ENCODE measurements around the gene NDUFAF2. TPM values are rescaled to one million over a fixed set of nuclear protein-coding genes. Genes with fewer than 3 reads are reported as not detected.

Gene NDUFAF2
- total RNA-seq, 1 donor from 2014 or later: 38.3 TPM

DNA sequence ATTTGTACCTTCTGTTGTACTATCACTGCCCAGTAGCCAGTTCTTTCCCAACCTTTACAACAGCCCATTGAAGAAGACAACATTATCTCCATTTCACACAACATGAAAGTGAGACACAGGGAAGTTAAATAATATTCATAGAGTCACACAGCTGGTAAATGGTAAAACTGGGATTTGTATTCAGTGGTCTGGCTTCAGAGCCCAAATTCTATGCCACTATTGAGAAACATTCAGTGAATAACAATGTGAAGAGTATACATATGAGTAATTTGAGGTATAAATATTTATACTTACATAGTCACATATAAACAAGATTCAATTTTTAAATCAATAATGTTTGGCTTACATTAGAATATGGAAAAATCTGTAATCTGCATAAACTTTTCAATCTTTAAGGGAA is 203.5 kb downstream of the NDUFAF2 start:
- Histone ChIP-seq H3K4me1 (no peaks in the 10 kb centered on the region), H3K36me3 (no peaks in the 10 kb centered on the region), H3K9me3 (no peaks in the 10 kb centered on the region), H3K27me3 (no peaks in the 10 kb centered on the region), H3K4me3 (no peak overlapping the region), H3K27ac (no peak overlapping the region)
- TF ChIP-seq, protein P1, sequence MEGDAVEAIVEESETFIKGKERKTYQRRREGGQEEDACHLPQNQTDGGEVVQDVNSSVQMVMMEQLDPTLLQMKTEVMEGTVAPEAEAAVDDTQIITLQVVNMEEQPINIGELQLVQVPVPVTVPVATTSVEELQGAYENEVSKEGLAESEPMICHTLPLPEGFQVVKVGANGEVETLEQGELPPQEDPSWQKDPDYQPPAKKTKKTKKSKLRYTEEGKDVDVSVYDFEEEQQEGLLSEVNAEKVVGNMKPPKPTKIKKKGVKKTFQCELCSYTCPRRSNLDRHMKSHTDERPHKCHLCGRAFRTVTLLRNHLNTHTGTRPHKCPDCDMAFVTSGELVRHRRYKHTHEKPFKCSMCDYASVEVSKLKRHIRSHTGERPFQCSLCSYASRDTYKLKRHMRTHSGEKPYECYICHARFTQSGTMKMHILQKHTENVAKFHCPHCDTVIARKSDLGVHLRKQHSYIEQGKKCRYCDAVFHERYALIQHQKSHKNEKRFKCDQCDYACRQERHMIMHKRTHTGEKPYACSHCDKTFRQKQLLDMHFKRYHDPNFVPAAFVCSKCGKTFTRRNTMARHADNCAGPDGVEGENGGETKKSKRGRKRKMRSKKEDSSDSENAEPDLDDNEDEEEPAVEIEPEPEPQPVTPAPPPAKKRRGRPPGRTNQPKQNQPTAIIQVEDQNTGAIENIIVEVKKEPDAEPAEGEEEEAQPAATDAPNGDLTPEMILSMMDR (IDR thresholded peaks at IDR 0.05): no peak
- DNase-seq (ENCODE audit: low spot score in 2 of 2): no peak
- intact Hi-C loops (cut with DNase I): no loop called here

DNA sequence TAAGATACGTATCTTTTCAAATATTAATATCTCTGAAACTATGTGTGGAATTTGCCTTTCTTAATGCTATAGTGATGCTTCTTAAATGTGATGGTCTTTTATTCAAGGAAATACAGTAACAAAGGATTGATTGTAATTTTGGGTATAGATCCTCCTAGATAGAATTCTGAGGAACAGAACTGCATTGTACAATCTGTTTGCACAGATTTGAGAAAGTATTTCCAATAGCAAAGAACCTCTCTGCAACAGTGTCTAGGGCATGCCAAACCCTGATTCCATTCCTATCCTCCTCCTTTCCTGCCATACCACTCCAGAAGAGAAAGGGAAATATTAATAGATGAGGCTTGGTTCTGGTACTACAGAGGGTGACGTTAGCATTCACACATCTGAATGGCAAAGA is 206.9 kb downstream of the NDUFAF2 start:
- H3K36me3 ChIP-seq: no peaks in the 10 kb centered on the region
- DNase-seq (ENCODE audit: low spot score in 2 of 2): no peak
- intact Hi-C loops (cut with DNase I): no loop called here
- peaks cover 0 to 5% of the 10 kb centered on the region in 2 donors for H3K9me3 ChIP-seq
- no peaks in the 10 kb centered on the region for H3K27me3 ChIP-seq
- H3K27ac ChIP-seq: no peak overlapping the region
- H3K4me3 ChIP-seq: no peak overlapping the region
- TF ChIP-seq, protein P1 (IDR thresholded peaks at IDR 0.05): no peak
- no peaks in the 10 kb centered on the region for H3K4me1 ChIP-seq

DNA sequence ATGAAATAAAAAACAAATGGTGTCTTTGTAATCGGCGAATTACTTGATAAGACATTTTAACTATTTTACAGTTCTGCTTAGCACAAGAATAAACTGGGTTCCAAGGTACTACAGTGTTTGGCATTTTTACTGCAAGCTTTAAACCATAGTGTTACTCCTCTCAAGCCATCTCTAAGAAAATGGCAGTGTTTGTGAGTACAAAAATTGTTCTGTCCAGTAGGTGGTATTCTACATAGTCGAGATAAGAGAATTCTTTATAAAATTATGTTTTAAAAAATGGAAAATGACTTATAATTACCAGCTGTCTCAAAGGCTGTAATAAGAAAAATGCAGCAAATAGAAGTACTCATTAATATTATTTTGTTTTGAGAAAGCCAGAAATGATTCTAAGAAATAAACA is 214.1 kb downstream of the NDUFAF2 start:
- TF ChIP-seq, protein P1 (IDR thresholded peaks at IDR 0.05): no peak
- H3K36me3 ChIP-seq: peaks cover 0 to 15% of the 10 kb centered on the region in 2 donors

DNA sequence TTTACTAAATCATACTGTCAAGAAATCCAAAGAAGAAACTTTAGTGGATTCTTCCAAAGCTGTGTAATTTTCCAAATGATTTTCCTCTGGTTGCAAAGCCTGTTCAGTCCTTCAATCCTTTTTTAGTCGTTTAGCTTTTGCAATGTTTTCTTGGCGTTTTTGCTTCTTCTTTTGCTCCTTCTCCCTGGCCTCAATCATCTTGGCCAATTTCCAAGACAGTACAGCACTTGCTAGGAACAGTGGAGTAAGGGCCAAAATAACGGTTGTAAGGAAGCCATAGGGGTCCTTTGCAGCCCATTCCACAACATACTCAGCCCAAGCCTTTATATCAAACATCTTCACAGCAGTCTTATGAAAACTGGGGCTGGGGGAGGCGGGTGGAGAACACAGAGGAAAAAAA is 214.8 kb downstream of the NDUFAF2 start:
- intact Hi-C loops (cut with DNase I): loop anchor here (10.0 kb wide), 1 partner anchor 375 kb away; no protein-coding TSS in a partner anchor
- H3K27ac ChIP-seq: no peak overlapping the region

More for the DNA sequence above, 214.1 kb downstream of the NDUFAF2 start:
- peaks cover 0 to 5% of the 10 kb centered on the region in 2 donors for H3K9me3 ChIP-seq
- no peak overlapping the region for H3K4me3 ChIP-seq
- DNase-seq (ENCODE audit: low spot score in 2 of 2): no peak
- H3K4me1 ChIP-seq: peaks cover 0 to 6% of the 10 kb centered on the region in 2 donors
- H3K27me3 ChIP-seq: no peaks in the 10 kb centered on the region
- H3K27ac ChIP-seq: no peak overlapping the region
- intact Hi-C loops (cut with DNase I): no loop called here

DNA sequence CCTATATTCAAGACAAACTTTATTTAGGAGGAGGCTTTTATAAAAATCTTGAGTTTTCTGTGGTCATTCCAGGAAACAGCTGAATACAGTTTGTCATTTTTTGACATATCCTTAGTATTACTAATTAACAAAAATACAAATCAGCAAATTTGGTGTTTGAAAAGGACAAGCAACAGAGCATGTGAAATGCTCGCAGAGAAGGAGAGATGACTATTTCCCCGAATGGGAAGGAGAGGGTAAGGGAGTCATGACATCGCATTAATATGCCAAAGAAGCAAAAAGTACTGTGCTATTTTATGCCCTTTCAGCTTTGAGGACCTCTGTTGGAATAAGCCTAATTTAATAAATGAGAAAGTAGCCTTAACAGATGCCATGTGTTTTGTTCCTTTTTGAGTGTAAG is 215.5 kb downstream of the NDUFAF2 start:
- peak overlapping the region in 1 of 2 donors; percentile 6 for H3K4me3 ChIP-seq
- TF ChIP-seq, protein P1 (IDR thresholded peaks at IDR 0.05): no peak
- H3K4me1 ChIP-seq: peaks cover 0 to 6% of the 10 kb centered on the region in 2 donors
- no peak for DNase-seq (ENCODE audit: low spot score in 2 of 2)
- no peaks in the 10 kb centered on the region for H3K27me3 ChIP-seq
- H3K36me3 ChIP-seq: peaks cover 0 to 15% of the 10 kb centered on the region in 2 donors
- H3K9me3 ChIP-seq: peaks cover 0 to 5% of the 10 kb centered on the region in 2 donors
- no peak overlapping the region for H3K27ac ChIP-seq
- intact Hi-C loops (cut with DNase I): loop anchor here (10.0 kb wide), 1 partner anchor 374 kb away; no protein-coding TSS in a partner anchor

More for the DNA sequence above, 214.8 kb downstream of the NDUFAF2 start:
- no peak overlapping the region for H3K4me3 ChIP-seq
- DNase-seq (ENCODE audit: low spot score in 2 of 2): no peak
- TF ChIP-seq, protein P1 (IDR thresholded peaks at IDR 0.05): no peak
- peaks cover 0 to 6% of the 10 kb centered on the region in 2 donors for H3K4me1 ChIP-seq
- H3K36me3 ChIP-seq: peaks cover 0 to 15% of the 10 kb centered on the region in 2 donors
- H3K27me3 ChIP-seq: no peaks in the 10 kb centered on the region
- peaks cover 0 to 5% of the 10 kb centered on the region in 2 donors for H3K9me3 ChIP-seq
